Putamen (tissue), 1 donor: ENCODE measurements around the gene ELFN2.

Source experiments
- DNase-seq: peaks from one replicate; pipeline ENCODE4 v3.0.0-alpha.2; 2016; ENCODE audit warnings: low spot score

The ELFN2 gene

GRCh38 chr22:37357446-37358075 lies 69.7 kb downstream of the ELFN2 start:
- no peak for DNase-seq

- DNase-seq: no peak
Observed at GRCh38 chr22:37356922-37357321, 70.4 kb downstream of the ELFN2 start.

GRCh38 chr22:37355174-37355573 lies 72.1 kb downstream of the ELFN2 start:
- DNase-seq: no peak

DNA sequence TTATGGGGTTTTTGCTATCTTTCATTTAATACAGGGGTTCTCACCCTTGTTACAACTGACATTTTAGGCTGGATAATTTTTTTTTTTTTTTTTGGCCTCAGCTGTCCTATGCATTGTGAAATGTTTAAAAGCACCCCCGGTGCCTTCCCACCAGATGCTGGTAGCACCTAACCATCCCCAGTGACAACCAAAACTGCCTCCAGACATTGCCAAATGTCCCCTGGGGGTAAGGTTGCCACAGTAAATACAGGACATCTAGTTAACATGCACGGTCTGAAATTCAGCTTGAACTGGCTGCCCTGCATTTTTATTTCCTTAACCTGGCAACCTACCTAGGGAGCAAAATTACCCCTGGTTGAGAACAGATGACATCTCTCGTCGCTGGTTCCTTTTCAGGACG lies 72.6 kb downstream of the ELFN2 start:
- no peak for DNase-seq

DNA sequence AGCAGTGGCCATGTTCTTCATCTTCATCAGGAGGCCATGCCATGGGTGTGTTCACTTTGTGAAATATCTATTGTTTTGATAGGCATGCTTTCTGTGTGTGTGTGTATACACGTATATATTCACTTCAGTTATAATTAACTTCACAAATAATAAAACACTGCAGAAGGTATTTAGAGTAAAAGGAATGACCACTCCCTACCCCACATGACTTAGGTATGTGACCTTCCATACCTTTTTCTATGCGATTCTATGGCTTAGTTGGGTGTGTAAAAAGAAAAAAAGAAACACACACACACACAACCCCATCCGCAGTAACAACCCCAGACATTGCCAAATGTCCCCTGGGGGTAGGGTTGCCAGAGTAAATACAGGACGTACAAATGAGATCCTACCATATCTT lies 73.0 kb downstream of the ELFN2 start:
- DNase-seq: no peak

DNA sequence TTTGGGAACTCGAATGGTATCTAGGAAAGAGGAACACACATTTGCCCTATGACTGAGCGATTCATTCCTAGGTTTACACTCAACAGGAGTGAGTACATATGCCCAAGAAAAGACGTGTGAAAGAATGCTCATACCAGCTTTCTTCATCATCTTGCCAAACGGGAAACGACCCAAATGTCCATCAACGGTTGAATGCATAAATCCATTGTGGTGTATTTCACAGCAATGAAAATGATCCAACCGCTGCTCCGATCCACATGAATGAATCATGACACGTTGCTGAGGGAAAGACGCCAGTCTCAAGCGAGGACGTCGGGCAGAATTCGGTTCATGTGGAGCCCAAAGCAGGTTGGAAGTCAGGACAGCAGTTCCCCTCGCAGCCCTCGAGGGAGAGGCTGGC lies 73.4 kb downstream of the ELFN2 start:
- DNase-seq: no peak

DNA sequence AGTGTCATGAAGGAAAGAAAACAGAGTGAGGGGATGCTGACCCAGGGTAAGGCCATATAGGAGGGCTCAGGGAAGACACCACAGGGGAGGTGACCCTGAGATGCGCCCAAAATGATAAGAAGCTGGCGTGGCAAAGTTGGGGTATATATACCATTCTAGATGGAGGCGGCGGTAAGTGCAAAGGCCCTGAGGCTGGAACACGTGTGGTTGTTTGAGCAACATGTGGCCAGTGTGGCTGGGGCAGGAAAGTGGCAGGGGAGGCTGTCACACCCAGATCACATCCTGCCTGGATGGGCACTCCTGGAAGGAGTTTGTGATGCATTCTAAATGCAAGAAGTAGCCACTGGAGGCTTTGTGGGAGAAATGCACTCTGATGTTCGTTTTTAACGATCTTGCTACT lies 74.8 kb downstream of the ELFN2 start:
- no peak for DNase-seq

GRCh38 chr22:37351232-37351631 lies 76.0 kb downstream of the ELFN2 start:
- no peak for DNase-seq

DNA sequence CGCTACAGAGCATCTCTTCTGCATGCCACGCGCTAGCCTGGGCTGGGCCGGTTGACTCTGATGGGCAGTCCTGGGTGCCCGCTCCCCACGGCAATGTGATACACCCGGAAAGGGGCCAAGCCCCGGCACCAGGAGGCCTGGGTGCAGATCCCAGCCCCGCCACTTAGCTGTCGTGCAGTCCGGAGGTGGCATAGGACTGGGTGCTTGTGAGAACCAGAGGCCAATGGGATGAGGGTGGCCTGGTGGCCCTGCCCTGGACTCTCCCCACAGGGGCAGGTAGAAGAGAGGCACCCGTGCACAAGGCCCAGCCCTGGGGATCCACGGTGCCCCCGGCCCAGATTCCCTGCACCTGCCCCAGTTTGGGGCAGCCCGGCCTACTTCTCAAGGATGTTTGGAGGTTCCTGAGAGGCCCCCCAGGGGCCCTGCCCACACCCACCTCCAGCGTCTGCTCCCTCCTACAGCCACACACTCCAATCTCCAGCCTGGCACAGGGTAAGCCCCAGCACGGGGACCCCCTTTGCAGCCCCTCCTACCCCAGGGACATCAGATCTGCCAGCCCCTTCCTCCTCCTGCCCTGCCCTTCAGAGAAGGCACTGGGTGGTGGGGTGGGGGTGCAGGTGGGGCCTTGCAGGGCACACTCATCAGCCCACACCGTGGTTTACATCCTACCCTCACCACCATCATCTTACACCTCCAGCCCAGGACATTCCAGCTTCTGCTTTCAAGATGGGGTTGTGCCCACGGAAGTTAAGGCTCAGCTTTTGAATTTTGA lies 78.0 kb downstream of the ELFN2 start:
- DNase-seq: no peak

- no peak for DNase-seq
Observed at GRCh38 chr22:37346505-37346895, 80.8 kb downstream of the ELFN2 start.

- DNase-seq: no peak
Observed at GRCh38 chr22:37345863-37346504, 81.3 kb downstream of the ELFN2 start.

GRCh38 chr22:37344735-37345449 lies 82.4 kb downstream of the ELFN2 start:
- DNase-seq: no peak

DNA sequence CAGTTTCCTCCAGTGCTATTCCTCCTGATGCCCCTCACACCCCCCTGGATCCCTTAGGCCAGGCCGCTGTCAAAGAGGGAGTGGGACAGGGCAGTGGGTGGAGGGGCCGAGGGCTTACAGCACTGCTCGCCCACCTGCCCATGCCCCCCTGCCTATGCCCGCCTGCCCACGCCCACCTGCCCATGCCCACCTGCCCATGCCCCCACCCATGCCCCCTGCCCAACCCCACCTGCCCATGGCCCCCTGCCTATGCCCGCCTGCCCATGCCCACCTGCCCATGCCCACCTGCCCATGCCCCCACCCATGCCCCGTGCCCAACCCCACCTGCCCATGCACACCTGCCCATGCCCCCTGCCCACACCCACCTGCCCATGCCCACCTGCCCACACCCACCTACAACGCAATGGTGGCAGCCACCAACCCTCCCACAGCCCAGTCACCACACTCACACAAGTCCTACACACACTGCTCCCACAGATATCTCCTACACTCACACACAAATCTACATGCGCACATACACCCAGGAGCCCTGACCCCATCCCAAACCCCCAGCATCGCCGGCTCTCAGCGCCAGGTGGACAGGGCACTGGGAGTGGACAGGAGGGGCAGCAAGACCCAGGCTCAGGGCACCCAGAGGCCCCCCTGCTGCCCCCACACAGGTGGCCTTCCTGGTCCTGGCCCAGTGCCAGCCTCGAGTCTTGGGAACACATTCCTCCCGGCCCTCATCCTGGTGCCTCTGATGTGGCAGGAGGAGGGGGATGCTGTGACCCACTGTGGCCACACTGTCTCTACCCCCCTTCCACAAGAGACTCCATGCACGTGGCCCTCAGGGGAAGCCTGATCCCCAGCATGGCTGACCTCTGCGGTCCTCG lies 83.2 kb downstream of the ELFN2 start:
- no peak for DNase-seq

DNA sequence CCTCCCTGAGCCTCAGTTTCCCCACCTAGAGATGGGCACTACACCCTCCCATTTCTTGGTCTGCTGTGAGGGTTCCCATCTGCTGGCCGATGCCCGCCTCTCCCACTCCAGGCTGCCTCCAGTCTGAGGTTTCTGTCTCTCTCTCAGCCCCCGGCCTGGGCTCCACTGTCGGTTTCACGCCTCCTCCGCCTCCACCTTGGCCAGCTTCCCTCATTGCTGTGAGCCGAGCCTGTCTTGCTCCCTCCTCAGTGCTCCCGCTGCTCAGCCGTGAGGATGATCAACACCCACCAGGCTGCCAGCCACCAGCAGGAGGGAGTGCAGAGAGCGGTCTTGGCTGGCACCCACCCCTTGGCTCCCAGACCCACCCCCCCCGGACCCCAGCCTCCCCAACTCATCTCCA lies 83.9 kb downstream of the ELFN2 start:
- no peak for DNase-seq

DNA sequence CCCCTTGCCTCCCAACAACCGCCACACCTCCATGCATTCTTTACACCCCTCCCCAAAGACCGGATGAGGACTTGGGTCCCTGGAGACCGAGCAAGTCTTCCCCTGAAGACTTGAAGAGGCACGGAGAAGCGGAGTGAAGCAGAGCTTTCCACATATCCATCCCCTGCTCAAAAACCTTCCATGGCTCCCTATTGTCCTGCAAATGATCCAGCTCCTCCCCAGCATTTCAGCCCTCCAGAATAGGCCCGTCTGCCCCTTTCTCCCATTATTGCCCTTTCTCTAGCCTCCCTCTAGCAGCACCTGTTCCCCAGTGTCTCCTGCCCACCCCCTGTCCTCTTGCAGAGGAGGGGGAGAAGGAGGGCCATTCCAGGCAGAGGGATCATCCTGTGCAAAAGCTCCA lies 85.2 kb downstream of the ELFN2 start:
- DNase-seq: no peak

DNA sequence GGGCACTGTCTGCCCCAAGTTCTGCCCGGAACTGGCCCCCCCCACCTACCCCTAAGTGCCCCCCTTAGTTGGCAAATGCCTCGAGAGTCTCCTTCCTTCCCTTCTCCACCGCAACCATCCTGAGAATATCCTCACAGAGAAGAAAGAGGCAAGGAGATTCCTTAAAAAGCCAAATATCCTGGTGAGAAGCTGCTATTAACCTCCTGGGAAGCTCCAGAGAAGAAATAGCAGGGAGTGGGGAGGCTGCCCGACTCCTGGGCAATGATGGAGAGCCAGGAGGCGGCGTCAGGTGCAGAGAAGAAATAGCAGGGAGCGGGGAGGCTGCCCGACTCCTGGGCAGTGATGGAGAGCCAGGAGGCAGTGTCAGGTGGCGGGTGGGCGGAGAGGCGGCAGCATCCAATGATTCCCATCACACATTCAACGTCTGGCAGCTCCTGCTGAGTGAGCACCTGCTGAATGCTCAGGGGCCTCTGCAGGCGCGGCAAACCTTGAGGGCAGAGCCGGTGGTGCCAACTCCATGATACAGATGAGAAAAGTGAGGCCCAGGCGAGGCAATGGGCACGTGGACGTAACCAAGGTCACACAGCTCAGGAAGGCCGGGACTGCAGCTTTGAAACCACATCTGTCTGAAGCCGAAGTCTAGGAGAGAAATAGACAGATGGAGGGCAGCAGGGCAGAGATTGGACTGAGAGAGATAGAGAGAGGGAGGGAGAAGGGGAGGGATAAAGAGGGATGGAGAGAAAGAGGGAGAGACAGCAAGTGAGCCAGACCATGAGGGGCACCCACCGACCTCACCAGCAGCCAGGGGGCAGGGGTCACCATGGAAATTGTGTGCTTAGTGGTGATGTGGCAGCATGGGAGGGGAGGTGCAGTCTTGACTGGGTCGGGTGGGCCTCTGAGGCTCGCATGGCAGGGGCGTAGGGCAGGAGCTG lies 86.7 kb downstream of the ELFN2 start:
- no peak for DNase-seq

DNA sequence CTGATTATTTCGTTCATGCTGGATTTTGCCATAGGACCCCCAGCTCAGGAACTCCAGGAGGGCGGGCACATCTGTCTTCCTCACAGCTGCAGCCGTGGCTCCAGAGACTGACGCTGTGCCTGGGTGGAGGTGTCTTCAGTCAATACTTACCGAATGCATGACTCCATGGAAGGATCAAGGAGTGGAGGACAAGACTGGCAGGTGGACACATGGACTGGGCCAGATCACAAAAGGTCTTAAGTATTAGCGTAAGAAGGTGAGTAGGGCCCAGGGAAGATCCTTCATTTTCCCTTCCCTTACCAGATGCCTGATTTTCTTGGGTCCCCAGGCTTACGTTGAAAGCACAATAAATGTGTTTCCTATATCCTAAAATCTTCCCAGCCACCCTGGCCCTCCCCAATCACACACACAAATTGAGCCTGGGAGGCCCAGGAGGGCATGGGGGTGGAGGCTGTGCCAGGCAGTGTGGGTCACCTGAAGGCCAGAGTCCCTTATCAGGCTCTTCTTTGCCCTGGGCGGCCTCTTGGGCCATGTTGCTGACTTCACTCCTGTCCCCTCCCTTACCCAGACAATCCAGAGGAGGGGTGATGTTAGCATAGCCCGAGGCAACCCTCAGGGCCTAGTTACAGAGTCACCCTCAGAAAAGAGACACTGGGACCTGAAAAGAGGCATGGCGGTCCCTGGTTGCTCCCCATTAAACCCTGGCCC lies 88.6 kb downstream of the ELFN2 start:
- DNase-seq: no peak

DNA sequence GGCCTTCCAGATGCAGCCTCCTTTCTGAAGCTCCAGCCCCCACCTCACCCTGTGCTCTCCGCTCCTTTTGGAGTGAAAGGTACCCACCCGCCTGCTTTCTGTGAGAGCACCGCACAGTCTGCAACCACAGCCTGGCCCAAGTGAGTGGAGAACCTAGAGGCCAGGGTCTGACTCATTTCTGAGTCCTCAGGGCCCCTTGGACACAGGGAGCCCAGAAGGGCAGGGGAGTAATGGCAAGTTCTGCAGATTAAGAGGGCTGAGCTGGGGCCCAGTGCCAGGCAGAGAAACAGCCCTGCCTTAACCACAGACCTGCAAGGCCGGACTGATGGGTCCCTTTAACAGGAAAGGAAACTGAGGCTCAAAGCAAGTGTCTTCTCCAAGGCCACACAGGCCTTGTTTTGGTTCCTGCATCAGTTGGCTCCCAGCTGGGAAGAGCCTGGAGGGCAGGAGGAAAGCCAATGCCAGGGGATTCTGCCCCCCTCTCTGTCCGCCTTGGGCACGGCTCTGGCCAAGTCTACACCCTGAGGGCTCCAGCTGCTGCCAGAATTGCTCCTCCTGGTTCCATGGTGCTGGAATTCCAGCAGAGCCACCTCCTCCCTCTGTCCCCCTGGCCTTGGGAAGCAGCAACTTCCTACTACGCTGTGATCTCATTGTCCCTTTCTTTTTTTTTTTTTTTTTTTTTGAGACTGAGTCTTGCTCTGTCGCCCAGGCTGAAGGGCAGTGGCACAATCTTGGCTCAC lies 89.9 kb downstream of the ELFN2 start:
- DNase-seq: no peak

GRCh38 chr22:37336579-37336978 lies 90.7 kb downstream of the ELFN2 start:
- DNase-seq: no peak
